Neural crest cell (in vitro differentiated cells): Measurements from ENCODE around the gene ERMAP. TPM values are rescaled to one million over a fixed set of nuclear protein-coding genes. Genes with fewer than 3 reads are reported as not detected.

Experiments
- DNase-seq: peaks from one replicate; pipeline ENCODE4 v3.0.0; 2021; ENCODE audit warnings: low read depth, mixed read lengths, low spot score
- H3K27ac Mint-ChIP-seq: one replicate; pipeline ENCODE4 v1.8.0; 2021; ENCODE audit warnings: mild to moderate bottlenecking, mixed read lengths; ENCODE audit not compliant: unreplicated experiment
- H3K27me3 Mint-ChIP-seq: 2 replicates; pipeline ENCODE4 v1.8.0; 2021; ENCODE audit warnings: low read depth, mild to moderate bottlenecking, mixed read lengths
- H3K36me3 Mint-ChIP-seq: 2 replicates; pipeline ENCODE4 v1.8.0; 2021; ENCODE audit warnings: low read depth, mild to moderate bottlenecking, mixed read lengths
- H3K4me1 Mint-ChIP-seq: 2 replicates; pipeline ENCODE4 v1.8.0; 2021; ENCODE audit warnings: mixed read lengths
- H3K4me3 Mint-ChIP-seq: one replicate; pipeline ENCODE4 v1.8.0; 2021; ENCODE audit warnings: mild to moderate bottlenecking, mixed read lengths
- H3K9me3 Mint-ChIP-seq: 2 replicates; pipeline ENCODE4 v1.8.0; 2021; ENCODE audit warnings: mixed read lengths
- total RNA-seq: library from RNA; stranded (reverse); gene quantifications from 2 replicates; pipeline ENCODE4 v1.2.1, GENCODE V29; 2021
- TF ChIP-seq, protein P1 (sequence below): fragments of 200-600 bp; sonication (generic); conservative IDR thresholded peaks from 2 replicates; pipeline ENCODE4 v1.5.0; 2021; ENCODE audit warnings: antibody characterized with exemption, mild to moderate bottlenecking

ERMAP gene
- total RNA-seq, 1 donor from 2014 or later: 8.8 TPM

DNA sequence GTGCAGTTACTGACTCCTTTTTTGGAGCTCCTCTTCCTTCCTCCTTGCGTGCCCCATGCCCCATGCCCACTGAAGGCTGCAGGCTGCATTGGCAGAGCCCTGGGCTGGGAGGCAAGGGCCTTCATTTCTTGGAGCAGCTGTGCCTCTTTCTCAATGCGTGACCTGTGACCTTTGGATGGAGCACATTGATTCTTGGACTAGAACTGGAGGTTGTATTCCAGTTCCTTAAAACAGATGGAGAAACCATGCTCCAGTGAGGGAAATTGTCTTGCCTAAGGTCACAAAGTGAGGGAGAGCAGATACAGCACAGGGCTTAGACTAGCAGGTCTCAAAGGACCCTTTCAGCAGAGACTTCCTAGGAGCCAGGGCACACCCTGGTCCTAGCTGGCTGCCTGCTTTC lies 23.1 kb upstream of the ERMAP start:
- no peaks in the 10 kb centered on the region for H3K27me3 Mint-ChIP-seq
- DNase-seq: no peak
- TF ChIP-seq, protein P1, sequence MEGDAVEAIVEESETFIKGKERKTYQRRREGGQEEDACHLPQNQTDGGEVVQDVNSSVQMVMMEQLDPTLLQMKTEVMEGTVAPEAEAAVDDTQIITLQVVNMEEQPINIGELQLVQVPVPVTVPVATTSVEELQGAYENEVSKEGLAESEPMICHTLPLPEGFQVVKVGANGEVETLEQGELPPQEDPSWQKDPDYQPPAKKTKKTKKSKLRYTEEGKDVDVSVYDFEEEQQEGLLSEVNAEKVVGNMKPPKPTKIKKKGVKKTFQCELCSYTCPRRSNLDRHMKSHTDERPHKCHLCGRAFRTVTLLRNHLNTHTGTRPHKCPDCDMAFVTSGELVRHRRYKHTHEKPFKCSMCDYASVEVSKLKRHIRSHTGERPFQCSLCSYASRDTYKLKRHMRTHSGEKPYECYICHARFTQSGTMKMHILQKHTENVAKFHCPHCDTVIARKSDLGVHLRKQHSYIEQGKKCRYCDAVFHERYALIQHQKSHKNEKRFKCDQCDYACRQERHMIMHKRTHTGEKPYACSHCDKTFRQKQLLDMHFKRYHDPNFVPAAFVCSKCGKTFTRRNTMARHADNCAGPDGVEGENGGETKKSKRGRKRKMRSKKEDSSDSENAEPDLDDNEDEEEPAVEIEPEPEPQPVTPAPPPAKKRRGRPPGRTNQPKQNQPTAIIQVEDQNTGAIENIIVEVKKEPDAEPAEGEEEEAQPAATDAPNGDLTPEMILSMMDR: no peak
- no peak overlapping the region for H3K4me3 Mint-ChIP-seq
- H3K27ac Mint-ChIP-seq: no peak overlapping the region
- peaks cover 4% of the 10 kb centered on the region for H3K4me1 Mint-ChIP-seq
- no peaks in the 10 kb centered on the region for H3K9me3 Mint-ChIP-seq
- H3K36me3 Mint-ChIP-seq: no peaks in the 10 kb centered on the region

DNA sequence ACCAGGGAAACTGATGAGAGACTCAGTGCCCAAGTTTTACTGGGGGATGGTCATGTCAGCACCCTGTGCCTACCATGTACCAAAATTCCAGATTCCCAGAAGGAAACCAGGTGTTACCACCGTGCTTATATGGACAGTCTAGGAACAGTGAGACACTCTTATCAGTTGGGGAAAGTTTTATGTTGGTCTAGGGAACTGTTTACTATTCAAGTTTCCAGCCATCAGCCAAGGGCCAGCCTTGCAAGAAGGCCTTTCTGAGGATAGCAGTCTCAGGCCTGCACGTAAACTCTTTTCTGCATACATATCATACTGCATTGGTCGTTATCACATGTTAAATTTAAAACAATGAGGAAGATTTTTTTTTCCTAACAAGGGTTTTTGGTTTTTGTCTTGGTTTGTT lies 19.5 kb upstream of the ERMAP start:
- DNase-seq: no peak
- H3K4me1 Mint-ChIP-seq: peaks cover 4% of the 10 kb centered on the region
- no peaks in the 10 kb centered on the region for H3K27me3 Mint-ChIP-seq
- no peaks in the 10 kb centered on the region for H3K36me3 Mint-ChIP-seq
- H3K9me3 Mint-ChIP-seq: no peaks in the 10 kb centered on the region
- H3K27ac Mint-ChIP-seq: no peak overlapping the region
- H3K4me3 Mint-ChIP-seq: no peak overlapping the region
- TF ChIP-seq, protein P1: no peak

DNA sequence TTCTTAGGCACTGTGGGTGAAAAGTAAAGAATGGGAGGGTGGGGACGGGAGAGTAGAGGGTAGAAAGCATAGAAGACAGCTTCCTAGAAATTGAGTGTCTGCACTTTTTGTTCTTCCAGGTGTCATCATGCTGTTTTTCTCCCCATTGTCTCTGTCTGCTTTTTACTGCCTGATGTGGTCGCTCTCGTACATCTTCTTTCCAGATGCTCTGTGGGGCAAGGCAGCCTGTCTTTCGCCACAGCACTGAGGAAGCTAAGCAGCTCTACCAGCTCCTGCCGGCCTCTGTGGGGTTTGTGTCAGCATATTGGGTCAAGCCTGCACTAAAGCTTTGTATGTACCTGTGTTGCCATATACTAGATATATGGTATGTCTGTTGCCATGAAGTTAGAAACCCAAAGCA lies 18.9 kb upstream of the ERMAP start:
- H3K36me3 Mint-ChIP-seq: no peaks in the 10 kb centered on the region
- no peak overlapping the region for H3K4me3 Mint-ChIP-seq
- H3K27me3 Mint-ChIP-seq: no peaks in the 10 kb centered on the region
- no peaks in the 10 kb centered on the region for H3K9me3 Mint-ChIP-seq
- H3K4me1 Mint-ChIP-seq: peaks cover 4% of the 10 kb centered on the region
- DNase-seq: no peak
- TF ChIP-seq, protein P1: no peak
- H3K27ac Mint-ChIP-seq: no peak overlapping the region

DNA sequence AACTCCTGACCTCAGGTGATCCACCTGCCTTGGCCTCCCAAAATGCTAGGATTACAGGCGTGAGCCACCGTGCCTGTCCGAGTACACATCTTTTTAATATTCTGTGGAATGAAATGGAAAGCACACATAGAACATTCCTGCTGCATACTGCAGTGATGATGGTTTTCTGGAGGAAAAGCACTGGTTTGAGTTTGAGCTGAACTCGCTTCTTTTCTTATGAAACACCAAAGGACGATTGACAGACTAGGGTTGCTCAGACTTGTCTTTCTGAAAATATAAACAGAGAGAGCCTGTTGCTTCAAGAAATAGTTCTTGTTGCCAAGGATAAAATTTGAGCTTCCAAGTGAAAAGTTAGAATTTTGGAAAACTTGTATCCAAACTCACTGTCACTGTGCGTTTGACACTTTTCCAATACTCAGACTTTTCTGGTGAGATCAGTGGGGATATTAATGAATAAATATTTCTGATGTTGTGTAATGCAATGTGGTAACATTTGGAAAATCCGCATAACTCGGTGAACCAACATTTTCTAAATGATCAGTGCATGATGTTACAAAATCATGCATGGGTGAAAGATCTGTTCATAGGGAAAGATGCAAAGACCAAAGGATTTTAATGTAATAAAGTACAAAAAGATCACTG lies 15.0 kb upstream of the ERMAP start:
- Mint-ChIP-seq H3K4me3 (no peak overlapping the region), H3K4me1 (no peaks in the 10 kb centered on the region), H3K36me3 (peaks cover 15% of the 10 kb centered on the region), H3K27ac (no peak overlapping the region), H3K9me3 (peaks cover 4% of the 10 kb centered on the region), H3K27me3 (no peaks in the 10 kb centered on the region)
- no peak for DNase-seq
- TF ChIP-seq, protein P1: no peak

DNA sequence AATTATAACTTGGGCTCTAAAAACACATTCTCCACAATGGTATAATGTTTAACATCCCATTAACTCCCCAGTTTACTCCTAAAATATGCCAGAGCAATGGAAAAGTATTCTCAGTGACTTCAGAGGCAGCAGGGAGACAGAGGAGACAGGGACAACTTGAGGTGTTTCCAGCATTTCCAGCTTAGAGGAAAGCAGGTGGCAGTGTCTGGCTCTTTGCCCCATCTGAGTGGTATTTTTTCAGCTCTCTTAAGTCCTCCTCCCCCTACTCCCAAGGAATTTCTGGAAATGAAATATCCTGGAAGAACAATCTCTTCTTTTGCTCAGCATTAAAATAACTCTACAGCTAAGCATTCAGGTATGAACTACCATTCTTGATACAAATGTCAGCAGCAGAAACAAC lies 10.8 kb upstream of the ERMAP start:
- H3K27me3 Mint-ChIP-seq: no peaks in the 10 kb centered on the region
- H3K9me3 Mint-ChIP-seq: peaks cover 4% of the 10 kb centered on the region
- peaks cover 15% of the 10 kb centered on the region for H3K36me3 Mint-ChIP-seq
- H3K4me1 Mint-ChIP-seq: no peaks in the 10 kb centered on the region
- DNase-seq: no peak
- no peak overlapping the region for H3K27ac Mint-ChIP-seq
- no peak overlapping the region for H3K4me3 Mint-ChIP-seq
- TF ChIP-seq, protein P1: no peak

DNA sequence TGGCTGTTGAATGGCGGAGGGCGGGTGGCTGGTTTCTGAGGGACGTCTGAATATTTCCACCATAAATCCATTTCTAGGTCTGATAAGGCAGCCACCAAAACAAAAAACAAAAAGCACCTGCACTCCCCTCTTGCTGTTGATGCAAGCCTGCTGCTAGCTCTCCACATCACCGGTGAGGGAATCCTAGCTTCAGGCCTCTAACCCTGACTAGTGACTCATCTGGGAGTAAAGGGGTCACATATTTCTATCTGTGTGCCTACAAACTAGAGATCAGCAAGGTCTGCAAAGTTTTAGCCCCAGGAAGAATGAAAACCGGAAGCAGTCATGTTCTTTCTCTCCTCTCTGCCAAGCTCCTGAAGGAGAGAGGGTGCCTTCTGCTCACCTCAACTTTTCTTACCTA lies 10.3 kb upstream of the ERMAP start:
- Mint-ChIP-seq H3K4me1 (no peaks in the 10 kb centered on the region), H3K27ac (peak overlapping the region; percentile 87), H3K27me3 (no peaks in the 10 kb centered on the region), H3K36me3 (peaks cover 18% of the 10 kb centered on the region), H3K9me3 (peaks cover 4% of the 10 kb centered on the region), H3K4me3 (no peak overlapping the region)
- no peak for DNase-seq
- TF ChIP-seq, protein P1: no peak
